ENCODE measurements around the gene GNAL. TPM values are rescaled to one million over a fixed set of nuclear protein-coding genes. Genes with fewer than 3 reads are reported as not detected.
A peak's percentile ranks its signal among the peaks of the same experiment; 100 is the strongest.

Gene GNAL
- polyA plus RNA-seq, 1 experiment: 0.21 TPM

DNA sequence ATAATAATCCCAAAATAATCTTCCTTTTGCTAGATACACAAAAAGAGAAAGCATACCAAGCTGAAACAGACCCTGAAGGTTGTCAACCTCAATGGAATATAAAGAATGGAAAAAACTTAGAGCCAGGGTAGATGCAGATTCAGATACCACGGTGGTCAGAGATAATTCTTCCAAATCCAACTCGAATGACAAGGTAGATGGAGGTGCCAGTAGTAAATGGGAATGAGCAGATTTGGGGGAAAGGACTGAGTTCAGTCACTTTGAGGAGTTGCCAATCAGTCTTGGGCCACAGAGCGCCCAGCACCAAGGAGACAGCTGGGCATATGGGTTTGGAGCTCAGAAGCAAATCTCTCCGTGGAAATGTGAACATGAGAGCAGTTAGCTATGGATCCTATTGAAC lies 158.7 kb downstream of the GNAL start:
- H3K36me3 ChIP-seq (ENCODE audit: control insufficient read depth, insufficient read depth, low read length): no peaks in the 10 kb centered on the region
- TF ChIP-seq, protein P1, sequence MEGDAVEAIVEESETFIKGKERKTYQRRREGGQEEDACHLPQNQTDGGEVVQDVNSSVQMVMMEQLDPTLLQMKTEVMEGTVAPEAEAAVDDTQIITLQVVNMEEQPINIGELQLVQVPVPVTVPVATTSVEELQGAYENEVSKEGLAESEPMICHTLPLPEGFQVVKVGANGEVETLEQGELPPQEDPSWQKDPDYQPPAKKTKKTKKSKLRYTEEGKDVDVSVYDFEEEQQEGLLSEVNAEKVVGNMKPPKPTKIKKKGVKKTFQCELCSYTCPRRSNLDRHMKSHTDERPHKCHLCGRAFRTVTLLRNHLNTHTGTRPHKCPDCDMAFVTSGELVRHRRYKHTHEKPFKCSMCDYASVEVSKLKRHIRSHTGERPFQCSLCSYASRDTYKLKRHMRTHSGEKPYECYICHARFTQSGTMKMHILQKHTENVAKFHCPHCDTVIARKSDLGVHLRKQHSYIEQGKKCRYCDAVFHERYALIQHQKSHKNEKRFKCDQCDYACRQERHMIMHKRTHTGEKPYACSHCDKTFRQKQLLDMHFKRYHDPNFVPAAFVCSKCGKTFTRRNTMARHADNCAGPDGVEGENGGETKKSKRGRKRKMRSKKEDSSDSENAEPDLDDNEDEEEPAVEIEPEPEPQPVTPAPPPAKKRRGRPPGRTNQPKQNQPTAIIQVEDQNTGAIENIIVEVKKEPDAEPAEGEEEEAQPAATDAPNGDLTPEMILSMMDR (IDR thresholded peaks at IDR 0.05; ENCODE audit: insufficient read depth, low read depth, low read length): no peak
- H3K27me3 ChIP-seq (ENCODE audit: control insufficient read depth, insufficient read depth, low read length): no peaks in the 10 kb centered on the region
- ChIA-PET POLR2A (no interaction called here), CTCF (interaction anchor here (0.7 to 1.7 kb wide), 3 partner anchors 13 to 115 kb away, joined by 3 to 4 read pairs (median 3); no protein-coding TSS in a partner anchor)
- no peak for DNase-seq (ENCODE audit: low read depth)
- H3K4me3 ChIP-seq (ENCODE audit: low read depth, low read length): no peak overlapping the region

DNA sequence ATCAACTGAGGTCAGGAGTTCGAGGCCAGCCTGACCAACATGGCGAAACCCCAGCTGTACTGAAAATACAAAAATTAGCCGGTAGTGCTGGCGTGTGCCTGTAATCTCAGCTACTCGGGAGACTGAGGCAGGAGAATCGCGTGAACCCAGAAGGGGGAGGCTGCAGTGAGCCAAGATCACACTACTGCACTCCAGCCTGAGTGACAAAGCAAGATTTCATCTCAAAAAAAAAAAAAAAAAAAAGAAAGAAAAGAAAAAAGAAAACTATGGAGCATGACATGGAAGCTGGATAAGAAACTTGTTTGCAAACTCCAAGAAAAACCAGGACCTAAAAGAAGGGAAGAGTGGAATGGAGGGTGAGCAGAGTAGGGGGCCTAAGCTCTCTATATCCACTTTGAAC lies 160.2 kb downstream of the GNAL start:
- Histone ChIP-seq H3K27me3 (ENCODE audit: control insufficient read depth, insufficient read depth, low read length) (no peaks in the 10 kb centered on the region), H3K4me3 (ENCODE audit: low read depth, low read length) (no peak overlapping the region), H3K36me3 (ENCODE audit: control insufficient read depth, insufficient read depth, low read length) (no peaks in the 10 kb centered on the region; the same call in 1 of the 2 replicates)
- DNase-seq (ENCODE audit: low read depth): no peak
- ChIA-PET POLR2A (interaction anchor here (0.6 kb wide), 1 partner anchor 14 kb away, joined by 4 read pairs; no protein-coding TSS in a partner anchor), CTCF (interaction anchor here (1.0 to 1.8 kb wide), 3 partner anchors 9 to 18 kb away, joined by 4 to 6 read pairs (median 5); no protein-coding TSS in a partner anchor)
- TF ChIP-seq, protein P1 (IDR thresholded peaks at IDR 0.05; ENCODE audit: insufficient read depth, low read depth, low read length): no peak

DNA sequence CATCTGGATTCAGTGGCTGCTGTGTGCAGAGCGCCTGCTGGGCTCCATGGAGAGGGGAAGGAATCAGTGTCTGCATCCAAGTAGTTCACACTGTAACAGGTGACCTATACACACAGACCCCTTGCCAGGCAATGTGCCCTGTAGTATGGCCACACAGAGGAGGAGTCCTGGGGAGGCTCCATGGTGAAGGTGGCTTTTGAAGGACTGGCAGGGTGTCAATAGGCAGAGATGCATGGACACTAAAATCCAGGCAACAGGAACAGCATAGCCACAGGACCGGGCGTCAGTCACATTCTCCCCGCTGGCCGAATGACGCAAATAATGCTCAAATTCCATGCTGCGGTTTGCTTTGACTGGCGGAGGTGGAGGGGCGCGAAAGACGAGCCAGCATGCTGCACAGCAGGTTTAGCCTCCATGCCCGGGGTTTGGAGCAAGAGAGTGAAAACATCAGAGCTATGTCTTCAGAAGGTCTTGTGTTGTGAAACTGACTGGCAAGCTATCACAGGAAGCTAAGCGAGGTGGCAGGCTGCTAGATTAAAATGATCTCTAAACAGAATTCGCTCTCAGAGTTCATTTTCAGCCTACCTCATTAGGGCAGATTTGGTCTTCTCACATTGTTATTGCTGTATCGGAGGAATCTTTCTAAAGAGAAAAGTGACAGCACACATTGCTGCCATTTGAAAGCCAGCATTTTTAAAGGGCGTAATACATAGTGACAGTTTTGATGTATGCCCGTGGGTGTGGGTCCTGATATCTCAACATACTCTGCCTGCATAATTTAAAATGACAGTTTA lies 161.0 kb downstream of the GNAL start:
- peak; percentile 51 for DNase-seq (ENCODE audit: low read depth)
- H3K4me3 ChIP-seq (ENCODE audit: low read depth, low read length): peak overlapping the region; percentile 66
- CTCF ChIA-PET: interaction anchor here (0.9 to 1.8 kb wide), 2 partner anchors 10 to 117 kb away, joined by 4 to 5 read pairs; no protein-coding TSS in a partner anchor
- no peaks in the 10 kb centered on the region; the same call in 1 of the 2 replicates for H3K36me3 ChIP-seq (ENCODE audit: control insufficient read depth, insufficient read depth, low read length)
- H3K27me3 ChIP-seq (ENCODE audit: control insufficient read depth, insufficient read depth, low read length): no peaks in the 10 kb centered on the region
- POLR2A ChIA-PET: no interaction called here
- TF ChIP-seq, protein P1 (IDR thresholded peaks at IDR 0.05; ENCODE audit: insufficient read depth, low read depth, low read length): no peak

DNA sequence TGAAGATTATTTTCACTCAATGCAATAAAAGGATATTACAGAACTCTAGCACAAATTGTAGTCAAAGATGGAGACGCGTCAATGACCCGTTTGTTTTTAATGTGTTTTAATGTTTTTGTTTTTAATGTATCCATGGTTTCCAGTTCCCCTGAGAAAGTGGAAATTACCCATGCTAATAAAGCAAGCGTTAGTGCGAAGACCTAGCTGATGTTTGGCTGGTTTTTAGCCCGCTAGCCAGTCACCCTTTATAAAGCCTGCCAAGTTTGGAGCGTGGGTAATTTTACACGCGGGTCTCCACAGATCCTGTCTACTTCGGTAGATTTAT lies 161.7 kb downstream of the GNAL start:
- ChIA-PET CTCF (interaction anchor here (1.8 kb wide), 1 partner anchor 11 kb away, joined by 5 read pairs; no protein-coding TSS in a partner anchor), POLR2A (no interaction called here)
- H3K27me3 ChIP-seq (ENCODE audit: control insufficient read depth, insufficient read depth, low read length): no peaks in the 10 kb centered on the region
- peak; percentile 22 for DNase-seq (ENCODE audit: low read depth)
- peak overlapping the region; percentile 66 for H3K4me3 ChIP-seq (ENCODE audit: low read depth, low read length)
- TF ChIP-seq, protein P1 (IDR thresholded peaks at IDR 0.05; ENCODE audit: insufficient read depth, low read depth, low read length): no peak
- H3K36me3 ChIP-seq (ENCODE audit: control insufficient read depth, insufficient read depth, low read length): no peaks in the 10 kb centered on the region; the same call in 1 of the 2 replicates

DNA sequence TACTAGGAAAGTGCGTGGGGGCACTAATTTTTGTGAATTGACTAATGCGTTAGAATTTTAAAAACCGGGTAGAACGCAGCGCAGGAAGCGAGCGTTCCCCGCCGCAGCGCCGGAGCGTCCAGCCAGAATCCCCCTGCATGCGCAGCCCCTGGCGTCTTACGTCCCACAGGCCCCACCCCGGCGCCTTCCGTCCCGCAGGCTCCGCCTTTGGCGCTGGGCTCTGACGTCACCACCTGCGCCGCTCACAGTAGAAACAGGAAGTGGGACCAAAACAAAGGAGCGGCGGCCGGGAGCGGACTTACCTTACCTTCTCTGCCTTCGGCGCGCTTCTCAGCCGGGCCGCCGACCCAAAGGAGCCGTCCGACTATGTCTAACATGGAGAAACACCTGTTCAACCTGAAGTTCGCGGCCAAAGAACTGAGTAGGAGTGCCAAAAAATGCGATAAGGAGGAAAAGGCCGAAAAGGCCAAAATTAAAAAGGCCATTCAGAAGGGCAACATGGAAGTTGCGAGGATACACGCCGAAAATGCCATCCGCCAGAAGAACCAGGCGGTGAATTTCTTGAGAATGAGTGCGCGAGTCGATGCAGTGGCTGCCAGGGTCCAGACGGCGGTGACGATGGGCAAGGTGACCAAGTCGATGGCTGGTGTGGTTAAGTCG lies 162.2 kb downstream of the GNAL start, which contains the start of gene CHMP1B:
Gene CHMP1B (plus strand): TSS at position 268 of the 660 bp plus-strand sequence. CDS start 99 bp downstream, at position 367.
- CTCF ChIA-PET: interaction anchor here (0.9 kb wide), 1 partner anchor 187 kb away, joined by 3 read pairs; no protein-coding TSS in a partner anchor

More for the DNA sequence above, 162.2 kb downstream of the GNAL start, which contains the start of gene CHMP1B:
- H3K27me3 ChIP-seq (ENCODE audit: control insufficient read depth, insufficient read depth, low read length): no peaks in the 10 kb centered on the region
- TF ChIP-seq, protein P1 (IDR thresholded peaks at IDR 0.05; ENCODE audit: insufficient read depth, low read depth, low read length): no peak
- no peaks in the 10 kb centered on the region; the same call in 1 of the 2 replicates for H3K36me3 ChIP-seq (ENCODE audit: control insufficient read depth, insufficient read depth, low read length)
- peak within 1 kb of the TSS; percentile 66 for H3K4me3 ChIP-seq (ENCODE audit: low read depth, low read length)
- peak; percentile 83 for DNase-seq (ENCODE audit: low read depth)
- POLR2A ChIA-PET: no interaction called here
